PFSK-1 (cell line): ENCODE results near the gene PTPRJ.

Experiments
- FOXP2 ChIP-seq: optimal IDR thresholded peaks from 2 replicates; pipeline ENCODE3; 2011; ENCODE audit warnings: borderline replicate concordance, control low read depth, inconsistent platforms; ENCODE audit not compliant: insufficient read depth; ENCODE audit errors: extremely low read length, extremely low read depth
- POLR2AphosphoS5 ChIP-seq: IDR thresholded peaks from 2 replicates; pipeline ENCODE4 v1.6.1; 2012; ENCODE audit warnings: low read depth, mild to moderate bottlenecking, control low read depth, low read length, moderate library complexity
- SIN3A ChIP-seq: IDR thresholded peaks from 2 replicates; pipeline ENCODE4 v1.6.1; 2012; ENCODE audit warnings: mild to moderate bottlenecking, low read length, moderate library complexity, borderline replicate concordance; ENCODE audit not compliant: insufficient read depth
- TAF1 ChIP-seq: IDR thresholded peaks from 2 replicates; pipeline ENCODE4 v1.6.1; 2012; ENCODE audit warnings: low read length, control low read depth, borderline replicate concordance; ENCODE audit not compliant: insufficient read depth
- TF ChIP-seq, protein P1 (sequence below), 2 experiments: IDR thresholded peaks; 2 replicates each; pipeline versions ENCODE4 v1.6.1 to v1.8.0; 2011 to 2012; ENCODE audit warnings: low read depth in 2 of 2, low read length in 2 of 2, control low read depth in 1 of 2, inconsistent platforms in 1 of 2, mild to moderate bottlenecking in 1 of 2, moderate library complexity in 1 of 2; ENCODE audit not compliant: insufficient read depth in 1 of 2

- TF ChIP-seq POLR2AphosphoS5 (no peak), TAF1 (no peak), FOXP2 (no peak), SIN3A (no peak)
- TF ChIP-seq, protein P1, sequence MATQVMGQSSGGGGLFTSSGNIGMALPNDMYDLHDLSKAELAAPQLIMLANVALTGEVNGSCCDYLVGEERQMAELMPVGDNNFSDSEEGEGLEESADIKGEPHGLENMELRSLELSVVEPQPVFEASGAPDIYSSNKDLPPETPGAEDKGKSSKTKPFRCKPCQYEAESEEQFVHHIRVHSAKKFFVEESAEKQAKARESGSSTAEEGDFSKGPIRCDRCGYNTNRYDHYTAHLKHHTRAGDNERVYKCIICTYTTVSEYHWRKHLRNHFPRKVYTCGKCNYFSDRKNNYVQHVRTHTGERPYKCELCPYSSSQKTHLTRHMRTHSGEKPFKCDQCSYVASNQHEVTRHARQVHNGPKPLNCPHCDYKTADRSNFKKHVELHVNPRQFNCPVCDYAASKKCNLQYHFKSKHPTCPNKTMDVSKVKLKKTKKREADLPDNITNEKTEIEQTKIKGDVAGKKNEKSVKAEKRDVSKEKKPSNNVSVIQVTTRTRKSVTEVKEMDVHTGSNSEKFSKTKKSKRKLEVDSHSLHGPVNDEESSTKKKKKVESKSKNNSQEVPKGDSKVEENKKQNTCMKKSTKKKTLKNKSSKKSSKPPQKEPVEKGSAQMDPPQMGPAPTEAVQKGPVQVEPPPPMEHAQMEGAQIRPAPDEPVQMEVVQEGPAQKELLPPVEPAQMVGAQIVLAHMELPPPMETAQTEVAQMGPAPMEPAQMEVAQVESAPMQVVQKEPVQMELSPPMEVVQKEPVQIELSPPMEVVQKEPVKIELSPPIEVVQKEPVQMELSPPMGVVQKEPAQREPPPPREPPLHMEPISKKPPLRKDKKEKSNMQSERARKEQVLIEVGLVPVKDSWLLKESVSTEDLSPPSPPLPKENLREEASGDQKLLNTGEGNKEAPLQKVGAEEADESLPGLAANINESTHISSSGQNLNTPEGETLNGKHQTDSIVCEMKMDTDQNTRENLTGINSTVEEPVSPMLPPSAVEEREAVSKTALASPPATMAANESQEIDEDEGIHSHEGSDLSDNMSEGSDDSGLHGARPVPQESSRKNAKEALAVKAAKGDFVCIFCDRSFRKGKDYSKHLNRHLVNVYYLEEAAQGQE (IDR thresholded peaks at IDR 0.05; ENCODE audit: insufficient read depth in 1 of 2, low read depth in 2 of 2, low read length in 2 of 2): no peak
Measured at GRCh38 chr11:48017831-48018527, 37.6 kb downstream of the PTPRJ start.
